ENCODE results near the gene SLC10A1.

DNA sequence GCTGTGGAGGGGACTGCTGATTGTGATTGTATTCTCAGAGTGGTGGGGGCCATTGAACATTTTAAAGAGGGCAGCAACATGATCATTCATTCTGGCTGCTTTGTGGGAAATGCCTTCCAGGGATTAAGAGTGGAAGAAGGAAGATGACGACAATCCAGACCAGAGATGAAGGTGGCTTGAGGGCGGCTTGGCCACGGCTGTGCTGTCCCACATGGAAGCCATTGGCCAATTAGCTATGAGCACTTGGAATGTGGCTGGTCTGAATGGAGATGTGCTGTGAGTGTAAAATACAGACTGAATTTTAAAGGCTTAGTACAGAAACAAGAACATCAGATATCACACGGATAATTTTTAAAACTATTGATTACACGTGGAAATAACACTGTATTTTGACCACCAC is 19.2 kb upstream of the SLC10A1 start:
- TF ChIP-seq, protein P1, sequence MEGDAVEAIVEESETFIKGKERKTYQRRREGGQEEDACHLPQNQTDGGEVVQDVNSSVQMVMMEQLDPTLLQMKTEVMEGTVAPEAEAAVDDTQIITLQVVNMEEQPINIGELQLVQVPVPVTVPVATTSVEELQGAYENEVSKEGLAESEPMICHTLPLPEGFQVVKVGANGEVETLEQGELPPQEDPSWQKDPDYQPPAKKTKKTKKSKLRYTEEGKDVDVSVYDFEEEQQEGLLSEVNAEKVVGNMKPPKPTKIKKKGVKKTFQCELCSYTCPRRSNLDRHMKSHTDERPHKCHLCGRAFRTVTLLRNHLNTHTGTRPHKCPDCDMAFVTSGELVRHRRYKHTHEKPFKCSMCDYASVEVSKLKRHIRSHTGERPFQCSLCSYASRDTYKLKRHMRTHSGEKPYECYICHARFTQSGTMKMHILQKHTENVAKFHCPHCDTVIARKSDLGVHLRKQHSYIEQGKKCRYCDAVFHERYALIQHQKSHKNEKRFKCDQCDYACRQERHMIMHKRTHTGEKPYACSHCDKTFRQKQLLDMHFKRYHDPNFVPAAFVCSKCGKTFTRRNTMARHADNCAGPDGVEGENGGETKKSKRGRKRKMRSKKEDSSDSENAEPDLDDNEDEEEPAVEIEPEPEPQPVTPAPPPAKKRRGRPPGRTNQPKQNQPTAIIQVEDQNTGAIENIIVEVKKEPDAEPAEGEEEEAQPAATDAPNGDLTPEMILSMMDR (IDR thresholded peaks at IDR 0.05) = no peak
- TF ChIP-seq POLR2AphosphoS5 (IDR thresholded peaks at IDR 0.05; ENCODE audit: insufficient read depth in 1 of 2, low read depth in 1 of 2) = no peak
- TF ChIP-seq POLR2A (IDR thresholded peaks at IDR 0.05) = no peak
